AG10803 (cell line): ENCODE data around the gene PTPN22.

Experiments used
- DNase-seq: peaks from one replicate; pipeline ENCODE4 v3.0.0; 2010; ENCODE audit warnings: low read depth
- H3K4me3 ChIP-seq: 2 replicates; pipeline ENCODE4 v1.5.1; 2011; ENCODE audit warnings: mild to moderate bottlenecking, low read length, control low read depth
- CTCF ChIP-seq: conservative IDR thresholded peaks from 2 replicates; pipeline ENCODE4 v1.5.1; 2011; ENCODE audit warnings: mild to moderate bottlenecking, low read length, control low read depth, inconsistent platforms

PTPN22 gene

DNA sequence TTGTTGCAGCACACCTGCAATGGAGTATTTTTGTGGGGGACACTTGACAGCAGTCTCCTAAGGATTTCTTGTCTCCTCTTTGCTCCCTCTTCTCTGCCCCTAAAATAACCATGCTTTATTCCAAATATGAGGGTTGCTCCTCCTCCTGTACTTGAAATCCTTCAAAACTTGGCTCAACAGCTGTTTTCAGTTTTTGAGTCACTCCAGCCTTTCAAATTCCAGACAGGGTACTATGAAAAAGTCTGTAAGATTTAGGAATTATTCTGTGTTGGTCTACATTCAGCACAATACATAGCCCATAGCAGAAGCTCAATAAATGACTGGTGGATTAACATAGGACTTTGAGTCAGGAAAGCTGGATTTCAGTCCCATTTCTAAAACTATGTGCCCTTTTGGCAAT is 27.6 kb upstream of the PTPN22 start:
- TF ChIP-seq CTCF, result no peak
- no peak overlapping the region for H3K4me3 ChIP-seq
- DNase-seq, result peak; percentile 59

DNA sequence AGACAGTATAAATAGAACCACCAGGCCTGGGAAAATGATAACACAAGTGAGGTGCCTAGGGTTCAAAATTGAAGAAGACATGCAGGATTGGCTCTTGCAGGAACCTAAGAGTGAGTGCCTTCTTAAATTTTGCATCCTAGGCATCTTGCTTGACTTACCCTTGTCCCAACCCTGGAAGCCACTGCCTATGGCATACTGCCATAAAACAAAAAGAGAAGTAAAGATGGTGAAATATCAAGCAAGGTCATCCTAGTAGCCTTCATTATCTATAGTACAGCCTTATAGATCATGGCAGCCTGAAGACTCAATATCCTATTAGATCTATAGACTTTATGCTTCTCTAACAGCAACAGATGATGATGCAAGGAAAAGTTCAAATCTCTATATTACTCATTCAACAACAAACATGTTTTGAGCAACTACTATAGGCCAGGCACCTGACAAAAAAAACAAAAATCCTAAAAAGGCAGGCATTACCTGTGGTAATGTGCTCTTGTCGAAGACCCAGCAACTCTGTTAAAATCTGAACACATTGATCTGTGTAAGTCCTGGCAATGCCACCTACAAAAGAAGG is 26.8 kb upstream of the PTPN22 start:
- H3K4me3 ChIP-seq, result no peak overlapping the region
- no peak for DNase-seq
- TF ChIP-seq CTCF, result no peak

- no peak for TF ChIP-seq CTCF
- peak; percentile 8 for DNase-seq
- H3K4me3 ChIP-seq, result no peak overlapping the region
Measured at GRCh38 chr1:113895961-113896360, 24.4 kb upstream of the PTPN22 start.

DNA sequence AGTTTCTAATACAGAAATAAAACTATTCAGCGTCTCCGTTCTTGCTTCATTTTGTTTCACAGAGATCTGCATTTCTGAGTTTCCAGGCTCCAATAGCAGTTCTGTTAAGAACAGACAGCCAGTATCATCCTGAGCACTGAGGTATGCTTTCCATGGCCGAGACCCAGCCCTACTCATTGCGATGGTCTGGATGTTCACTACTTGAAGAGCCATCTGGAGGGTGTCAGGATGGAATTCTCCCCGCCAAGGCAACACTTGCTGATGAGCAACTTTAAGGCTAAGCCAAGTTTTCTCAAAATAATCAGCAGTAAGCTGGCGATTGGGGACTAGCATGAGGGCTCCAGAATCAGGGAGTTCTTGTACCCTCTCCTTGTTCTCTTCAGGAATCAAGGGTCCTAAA is 23.6 kb upstream of the PTPN22 start:
- no peak overlapping the region for H3K4me3 ChIP-seq
- no peak for TF ChIP-seq CTCF
- no peak for DNase-seq

- no peak for TF ChIP-seq CTCF
- no peak for DNase-seq
- no peak overlapping the region for H3K4me3 ChIP-seq
Measured at GRCh38 chr1:113893267-113893666, 21.8 kb upstream of the PTPN22 start.

DNA sequence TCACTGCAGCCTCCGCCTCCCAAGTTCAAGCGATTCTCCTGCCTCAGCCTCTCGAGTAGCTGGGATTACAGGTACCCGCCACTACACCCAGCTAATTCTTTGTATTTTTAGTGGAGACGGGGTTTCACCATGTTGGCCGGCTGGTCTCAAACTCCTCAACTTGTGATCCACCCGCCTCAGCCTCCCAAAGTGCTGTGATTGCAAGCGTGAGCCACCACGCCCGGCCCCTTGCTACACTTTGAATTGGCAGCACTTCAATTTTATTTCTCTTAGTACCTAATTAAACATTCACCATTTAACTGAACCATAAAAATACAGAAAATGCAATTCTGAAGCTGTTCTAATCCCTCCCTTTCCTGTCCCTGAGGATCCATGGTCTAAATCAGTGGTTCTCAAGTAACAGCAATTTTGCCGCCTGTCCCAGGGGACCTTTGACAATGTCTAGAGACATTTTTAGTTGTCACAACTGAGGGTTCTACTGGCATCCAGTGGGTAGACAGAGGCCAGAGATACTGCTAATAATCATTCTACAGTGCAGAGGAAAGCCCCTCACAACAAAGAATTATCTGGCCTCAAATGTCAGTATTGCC is 20.2 kb upstream of the PTPN22 start:
- H3K4me3 ChIP-seq, result no peak overlapping the region
- no peak for DNase-seq
- TF ChIP-seq CTCF, result no peak

GRCh38 chr1:113890816-113891215 is 19.3 kb upstream of the PTPN22 start:
- TF ChIP-seq CTCF, result no peak
- H3K4me3 ChIP-seq, result no peak overlapping the region
- DNase-seq, result no peak
